IPS-15b (cell line): ENCODE results near the gene GPSM1.

Experiments used
- H3K27me3 ChIP-seq: one replicate; pipeline ENCODE4 v1.6.1; 2013; ENCODE audit warnings: low read length; ENCODE audit not compliant: control insufficient read depth, insufficient read depth
- H3K36me3 ChIP-seq: one replicate; pipeline ENCODE4 v1.6.1; 2013; ENCODE audit warnings: low read length; ENCODE audit not compliant: control insufficient read depth, insufficient read depth
- H3K4me1 ChIP-seq: one replicate; pipeline ENCODE4 v1.6.1; 2013; ENCODE audit warnings: mild to moderate bottlenecking, low read length; ENCODE audit not compliant: control insufficient read depth, insufficient read depth
- H3K4me3 ChIP-seq: one replicate; pipeline ENCODE4 v1.5.1; 2013; ENCODE audit warnings: low read depth, low read length
- H3K9ac ChIP-seq: one replicate; pipeline ENCODE4 v1.6.1; 2013; ENCODE audit warnings: low read depth, mild to moderate bottlenecking, low read length
- H3K9me3 ChIP-seq: one replicate; pipeline ENCODE4 v1.6.1; 2013; ENCODE audit warnings: mild to moderate bottlenecking, low read length; ENCODE audit not compliant: control insufficient read depth, insufficient read depth

Gene GPSM1

GRCh38 chr9:136366826-136367225 lies 39.5 kb downstream of the GPSM1 start:
- no peaks in the 10 kb centered on the region for H3K9me3 ChIP-seq
- no peak overlapping the region for H3K9ac ChIP-seq
- H3K36me3 ChIP-seq = peaks cover under 1% of the 10 kb centered on the region
- H3K27me3 ChIP-seq = no peaks in the 10 kb centered on the region
- H3K4me3 ChIP-seq = no peak overlapping the region
- peaks cover 2% of the 10 kb centered on the region for H3K4me1 ChIP-seq

- H3K27me3 ChIP-seq = no peaks in the 10 kb centered on the region
- no peak overlapping the region for H3K4me3 ChIP-seq
- H3K9me3 ChIP-seq = no peaks in the 10 kb centered on the region
- H3K36me3 ChIP-seq = peaks cover 4% of the 10 kb centered on the region
- H3K9ac ChIP-seq = no peak overlapping the region
- H3K4me1 ChIP-seq = peaks cover 2% of the 10 kb centered on the region
Measured at GRCh38 chr9:136367296-136368145, 40.2 kb downstream of the GPSM1 start.

- H3K9ac ChIP-seq = no peak overlapping the region
- H3K4me3 ChIP-seq = no peak overlapping the region
- H3K4me1 ChIP-seq = no peaks in the 10 kb centered on the region
- H3K36me3 ChIP-seq = peaks cover 4% of the 10 kb centered on the region
- H3K27me3 ChIP-seq = no peaks in the 10 kb centered on the region
- H3K9me3 ChIP-seq = no peaks in the 10 kb centered on the region
Measured at GRCh38 chr9:136368190-136368589, 40.9 kb downstream of the GPSM1 start.

- no peak overlapping the region for H3K9ac ChIP-seq
- H3K4me1 ChIP-seq = no peaks in the 10 kb centered on the region
- H3K9me3 ChIP-seq = no peaks in the 10 kb centered on the region
- no peaks in the 10 kb centered on the region for H3K27me3 ChIP-seq
- no peak overlapping the region for H3K4me3 ChIP-seq
- peaks cover 14% of the 10 kb centered on the region for H3K36me3 ChIP-seq
Measured at GRCh38 chr9:136370037-136370436, 42.7 kb downstream of the GPSM1 start.

- H3K9ac ChIP-seq = no peak overlapping the region
- H3K4me1 ChIP-seq = no peaks in the 10 kb centered on the region
- no peaks in the 10 kb centered on the region for H3K27me3 ChIP-seq
- peaks cover 20% of the 10 kb centered on the region for H3K36me3 ChIP-seq
- no peak overlapping the region for H3K4me3 ChIP-seq
- no peaks in the 10 kb centered on the region for H3K9me3 ChIP-seq
Measured at GRCh38 chr9:136370687-136371532, 43.6 kb downstream of the GPSM1 start.

GRCh38 chr9:136371533-136371880 lies 44.2 kb downstream of the GPSM1 start:
- no peaks in the 10 kb centered on the region for H3K27me3 ChIP-seq
- H3K4me1 ChIP-seq = no peaks in the 10 kb centered on the region
- H3K9ac ChIP-seq = no peak overlapping the region
- H3K9me3 ChIP-seq = no peaks in the 10 kb centered on the region
- H3K36me3 ChIP-seq = peaks cover 26% of the 10 kb centered on the region
- H3K4me3 ChIP-seq = no peak overlapping the region

DNA sequence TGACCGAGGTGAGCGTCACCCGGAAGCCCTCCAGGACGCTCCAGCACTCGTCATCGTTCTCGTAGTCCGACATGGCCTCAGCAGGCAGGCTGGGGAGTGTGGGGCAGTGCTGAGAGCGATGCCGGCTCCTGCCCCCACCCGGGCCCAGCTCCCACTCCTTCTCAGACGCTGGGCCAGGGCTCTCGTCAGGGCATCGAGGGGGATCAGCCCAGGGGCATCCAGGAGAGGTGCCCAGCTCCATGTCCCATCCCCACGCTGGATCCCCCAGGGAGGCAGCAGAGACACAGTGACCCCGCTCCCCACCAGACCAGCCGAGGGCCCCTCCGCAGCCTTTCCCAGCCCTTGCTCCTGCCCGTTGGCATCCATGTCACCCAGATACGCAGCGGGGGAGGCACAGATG lies 44.7 kb downstream of the GPSM1 start:
- Histone ChIP-seq H3K9me3 (no peaks in the 10 kb centered on the region), H3K9ac (no peak overlapping the region), H3K4me3 (no peak overlapping the region), H3K27me3 (no peaks in the 10 kb centered on the region), H3K4me1 (no peaks in the 10 kb centered on the region), H3K36me3 (peaks cover 27% of the 10 kb centered on the region)

GRCh38 chr9:136372561-136373299 lies 45.4 kb downstream of the GPSM1 start:
- Histone ChIP-seq H3K4me1 (no peaks in the 10 kb centered on the region), H3K9me3 (no peaks in the 10 kb centered on the region), H3K27me3 (no peaks in the 10 kb centered on the region), H3K4me3 (no peak overlapping the region), H3K9ac (no peak overlapping the region), H3K36me3 (peaks cover 29% of the 10 kb centered on the region)

GRCh38 chr9:136373300-136374182 lies 46.2 kb downstream of the GPSM1 start, which contains the start of gene CARD9:
Gene CARD9 (minus strand): TSS chr9:136373669. CDS start chr9:136372078, 1,591 bp downstream.
- peaks cover 35% of the 10 kb centered on the region for H3K36me3 ChIP-seq
- H3K27me3 ChIP-seq = no peaks in the 10 kb centered on the region
- H3K4me1 ChIP-seq = no peaks in the 10 kb centered on the region
- H3K4me3 ChIP-seq = no peak within 1 kb of the TSS
- no peak within 1 kb of the TSS for H3K9ac ChIP-seq
- no peaks in the 10 kb centered on the region for H3K9me3 ChIP-seq

DNA sequence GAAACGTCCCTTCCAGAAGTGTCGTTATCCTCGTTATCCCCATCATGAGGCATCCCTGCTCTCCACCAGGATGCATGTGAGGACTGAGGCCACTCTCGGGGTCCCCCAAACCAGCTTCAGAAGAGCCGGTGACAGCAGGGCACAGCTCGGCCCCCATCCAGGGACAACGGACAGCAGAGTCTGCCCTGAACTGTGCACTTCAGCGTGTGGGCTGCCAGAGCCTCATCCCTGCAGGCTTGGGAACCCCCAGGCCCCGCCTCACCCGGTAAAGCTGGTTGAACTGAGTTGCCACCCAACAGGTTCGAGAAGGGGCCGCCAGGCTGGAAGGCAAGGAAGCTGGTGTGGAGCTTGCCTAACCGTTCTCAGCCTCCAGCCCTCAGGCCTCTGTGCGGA lies 46.8 kb downstream of the GPSM1 start:
- H3K27me3 ChIP-seq = no peaks in the 10 kb centered on the region
- H3K9me3 ChIP-seq = no peaks in the 10 kb centered on the region
- no peak overlapping the region for H3K9ac ChIP-seq
- H3K4me3 ChIP-seq = no peak overlapping the region
- peaks cover 38% of the 10 kb centered on the region for H3K36me3 ChIP-seq
- H3K4me1 ChIP-seq = no peaks in the 10 kb centered on the region

DNA sequence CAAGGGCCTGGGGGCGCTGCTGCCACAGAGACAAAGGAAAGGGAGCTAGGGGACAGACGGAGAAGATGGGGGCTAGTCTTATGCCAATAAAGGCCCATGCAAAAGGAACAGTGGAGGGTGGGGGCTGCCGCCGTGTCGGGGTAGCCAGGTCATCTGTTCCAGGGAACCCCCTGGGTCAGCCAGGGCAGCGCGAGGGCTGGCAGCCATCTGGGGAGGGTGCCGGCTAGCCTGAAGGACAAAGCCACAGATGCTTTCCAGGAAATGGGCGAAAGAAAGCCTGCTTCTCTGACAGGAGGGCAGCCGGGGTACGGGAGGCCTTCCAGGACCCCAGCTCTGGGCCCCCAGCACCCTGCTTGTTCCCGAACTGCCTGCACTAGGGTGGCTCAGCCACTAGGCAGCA lies 47.8 kb downstream of the GPSM1 start:
- H3K4me1 ChIP-seq = no peaks in the 10 kb centered on the region
- no peaks in the 10 kb centered on the region for H3K27me3 ChIP-seq
- H3K9me3 ChIP-seq = no peaks in the 10 kb centered on the region
- no peak overlapping the region for H3K4me3 ChIP-seq
- no peak overlapping the region for H3K9ac ChIP-seq
- H3K36me3 ChIP-seq = peaks cover 47% of the 10 kb centered on the region
